GM18861 (cell line): ENCODE data around the gene GMPR2.

Experiments used
- ATAC-seq: cut with Tn5 transposase; IDR thresholded peaks from one replicate; pipeline ENCODE4 v1.9.1; 2021; ENCODE audit not compliant: unreplicated experiment

GMPR2 gene

GRCh38 chr14:24249230-24250021 is 16.7 kb downstream of the GMPR2 start:
- ATAC-seq: no peak

- ATAC-seq: no peak
Measured at GRCh38 chr14:24250354-24250753, 17.6 kb downstream of the GMPR2 start.

- ATAC-seq: no peak
Measured at GRCh38 chr14:24251880-24252288, 19.2 kb downstream of the GMPR2 start.

- ATAC-seq: no peak
Measured at GRCh38 chr14:24252289-24253124, 19.8 kb downstream of the GMPR2 start.

- ATAC-seq: no peak
Measured at GRCh38 chr14:24253936-24254335, 21.2 kb downstream of the GMPR2 start.

GRCh38 chr14:24254630-24255392 is 22.1 kb downstream of the GMPR2 start:
- ATAC-seq: no peak

- ATAC-seq: no peak
Measured at GRCh38 chr14:24255438-24255837, 22.7 kb downstream of the GMPR2 start.

- ATAC-seq: no peak
Measured at GRCh38 chr14:24255931-24256711, 23.4 kb downstream of the GMPR2 start.

- no peak for ATAC-seq
Measured at GRCh38 chr14:24256960-24257359, 24.2 kb downstream of the GMPR2 start.

- no peak for ATAC-seq
Measured at GRCh38 chr14:24258119-24258518, 25.4 kb downstream of the GMPR2 start.

GRCh38 chr14:24258548-24259265 is 26.0 kb downstream of the GMPR2 start:
- no peak for ATAC-seq

GRCh38 chr14:24259282-24260025 is 26.7 kb downstream of the GMPR2 start:
- no peak for ATAC-seq

GRCh38 chr14:24260026-24260779 is 27.5 kb downstream of the GMPR2 start:
- ATAC-seq: no peak

GRCh38 chr14:24260780-24261157 is 28.0 kb downstream of the GMPR2 start:
- ATAC-seq: no peak

GRCh38 chr14:24261256-24261968 is 28.7 kb downstream of the GMPR2 start:
- ATAC-seq: no peak

- no peak for ATAC-seq
Measured at GRCh38 chr14:24261969-24262327, 29.2 kb downstream of the GMPR2 start.

GRCh38 chr14:24262821-24263733 is 30.3 kb downstream of the GMPR2 start, which contains the start of gene TGM1:
Gene TGM1 (minus strand): TSS chr14:24263177. CDS start chr14:24262352, 825 bp downstream.
- no peak for ATAC-seq
